Measurements from ENCODE around the gene MORC2.

The MORC2 gene

GRCh38 chr22:30949934-30950660 lies 18.5 kb downstream of the MORC2 start:
- no peak for DNase-seq (ENCODE audit: low spot score)

- no peak for DNase-seq (ENCODE audit: low spot score)
Measured at GRCh38 chr22:30948930-30949342, 19.6 kb downstream of the MORC2 start.

- DNase-seq (ENCODE audit: low spot score) = no peak
Measured at GRCh38 chr22:30947816-30948454, 20.6 kb downstream of the MORC2 start.

GRCh38 chr22:30947173-30947815 lies 21.3 kb downstream of the MORC2 start:
- DNase-seq (ENCODE audit: low spot score) = no peak

GRCh38 chr22:30946354-30946753 lies 22.2 kb downstream of the MORC2 start:
- DNase-seq (ENCODE audit: low spot score) = no peak

GRCh38 chr22:30945653-30946052 lies 22.9 kb downstream of the MORC2 start:
- no peak for DNase-seq (ENCODE audit: low spot score)

GRCh38 chr22:30944986-30945385 lies 23.6 kb downstream of the MORC2 start:
- DNase-seq (ENCODE audit: low spot score) = no peak

- DNase-seq (ENCODE audit: low spot score) = no peak
Measured at GRCh38 chr22:30943368-30943767, 25.2 kb downstream of the MORC2 start.

GRCh38 chr22:30941363-30941740 lies 27.2 kb downstream of the MORC2 start:
- DNase-seq (ENCODE audit: low spot score) = no peak

GRCh38 chr22:30940685-30941362 lies 27.8 kb downstream of the MORC2 start:
- DNase-seq (ENCODE audit: low spot score) = no peak

GRCh38 chr22:30934053-30934452 lies 34.5 kb downstream of the MORC2 start:
- DNase-seq (ENCODE audit: low spot score) = no peak

- DNase-seq (ENCODE audit: low spot score) = no peak
Measured at GRCh38 chr22:30933457-30933856, 35.1 kb downstream of the MORC2 start.

GRCh38 chr22:30932661-30933060 lies 35.9 kb downstream of the MORC2 start:
- no peak for DNase-seq (ENCODE audit: low spot score)

GRCh38 chr22:30931541-30932300 lies 36.9 kb downstream of the MORC2 start:
- no peak for DNase-seq (ENCODE audit: low spot score)

- no peak for DNase-seq (ENCODE audit: low spot score)
Measured at GRCh38 chr22:30930228-30930627, 38.3 kb downstream of the MORC2 start.

- no peak for DNase-seq (ENCODE audit: low spot score)
Measured at GRCh38 chr22:30928401-30928800, 40.2 kb downstream of the MORC2 start.

GRCh38 chr22:30927806-30928205 lies 40.8 kb downstream of the MORC2 start:
- DNase-seq (ENCODE audit: low spot score) = no peak

GRCh38 chr22:30926706-30927105 lies 41.9 kb downstream of the MORC2 start:
- no peak for DNase-seq (ENCODE audit: low spot score)

- DNase-seq (ENCODE audit: low spot score) = no peak
Measured at GRCh38 chr22:30925667-30926066, 42.9 kb downstream of the MORC2 start.

- DNase-seq (ENCODE audit: low spot score) = no peak
Measured at GRCh38 chr22:30923168-30923900, 45.2 kb downstream of the MORC2 start.

- no peak for DNase-seq (ENCODE audit: low spot score)
Measured at GRCh38 chr22:30922151-30922611, 46.4 kb downstream of the MORC2 start.
